HG03108 (cell line): ENCODE measurements around the gene ANKRD2.
"Not testable (repeated sequence)": the region's sequence is repeated elsewhere in the genome, so short reads cannot be mapped to it uniquely, and the experiment has no call there.

Experiments used
- ATAC-seq: cut with Tn5 transposase; IDR thresholded peaks from one replicate; pipeline ENCODE4 v1.9.1; 2021; ENCODE audit warnings: moderate library complexity; ENCODE audit not compliant: unreplicated experiment

Gene ANKRD2

DNA sequence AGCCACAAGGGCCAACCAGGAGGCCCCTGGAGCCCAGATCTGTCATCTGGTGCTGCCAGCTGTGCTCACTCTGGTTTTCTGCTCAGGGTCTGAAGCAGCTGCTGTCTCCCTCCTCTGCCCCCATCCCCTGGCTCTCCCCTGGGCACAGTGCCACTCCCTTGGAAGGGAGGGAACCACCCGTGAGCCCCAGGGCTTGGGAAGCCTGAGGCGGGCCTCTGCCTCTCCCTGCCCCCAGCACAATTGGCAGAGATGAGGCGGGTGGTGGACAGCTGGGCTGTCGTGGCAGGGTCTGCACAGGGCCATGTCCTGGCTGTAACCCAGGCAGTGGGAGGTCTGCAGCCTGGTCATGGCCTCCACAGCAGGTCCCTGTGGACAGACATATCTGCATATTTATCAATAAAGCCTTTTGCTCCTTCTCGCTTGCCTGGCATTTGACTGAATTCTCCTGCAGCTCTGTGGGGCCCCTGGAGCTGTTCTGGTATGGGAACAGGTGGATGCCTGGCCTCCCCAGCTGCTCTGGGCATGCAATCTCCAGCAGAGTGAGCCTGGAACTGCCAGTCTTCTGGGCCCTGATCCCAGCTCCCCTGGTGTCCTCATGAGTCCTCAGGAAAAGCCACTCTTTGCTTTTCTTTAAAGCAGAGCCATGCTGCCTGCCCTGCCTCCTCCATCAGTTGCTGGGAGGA is 1.6 kb upstream of the ANKRD2 start:
- ATAC-seq = no peak

- no peak for ATAC-seq
These were observed 957 bp upstream of the ANKRD2 start for GRCh38 chr10:97571622-97572021.

GRCh38 chr10:97573021-97573420 is 442 bp downstream of the ANKRD2 start:
- ATAC-seq = no peak

DNA sequence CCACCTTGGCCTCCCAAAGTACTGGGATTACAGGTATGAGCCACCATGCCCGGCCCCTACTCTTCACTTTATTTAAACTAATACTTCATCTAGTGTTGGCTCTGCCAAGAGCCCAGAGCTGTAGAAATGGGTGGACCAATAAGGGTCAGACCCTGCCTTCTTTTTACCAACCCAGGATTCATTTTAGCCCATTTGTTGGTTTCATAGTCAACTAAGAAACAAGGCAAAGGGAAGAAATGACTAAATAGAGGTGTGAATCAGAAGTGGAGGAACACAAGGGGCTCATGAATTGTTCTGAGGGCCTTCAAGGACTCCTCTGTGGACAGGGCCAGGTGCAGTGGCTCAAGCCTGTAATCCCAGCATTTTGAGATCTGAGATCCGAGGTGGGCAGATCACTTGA is 1.1 kb downstream of the ANKRD2 start:
- ATAC-seq = no peak

GRCh38 chr10:97574374-97575126 is 2.0 kb downstream of the ANKRD2 start:
- ATAC-seq = no peak

- ATAC-seq = no peak
These were observed 2.6 kb downstream of the ANKRD2 start for GRCh38 chr10:97575127-97575668.

DNA sequence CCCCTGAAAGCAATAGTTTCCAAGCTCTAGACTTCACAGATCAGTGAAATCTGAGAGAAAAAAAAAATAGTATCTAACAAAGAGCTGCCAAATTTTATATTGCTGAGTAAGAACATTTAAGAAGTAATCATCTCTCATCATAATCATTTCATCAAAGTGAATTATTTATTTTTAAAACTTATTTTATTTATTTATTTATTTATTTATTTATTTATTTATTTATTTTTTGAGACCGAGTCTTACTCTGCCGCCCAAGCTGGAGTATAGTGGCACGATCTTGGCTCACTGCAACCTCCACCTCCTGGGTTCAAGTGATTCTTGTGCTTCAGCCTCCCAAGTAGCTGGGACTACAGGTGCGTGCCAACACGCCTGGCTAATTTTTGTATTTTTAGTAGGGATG is 3.9 kb downstream of the ANKRD2 start:
- not testable (repeated sequence) for ATAC-seq

DNA sequence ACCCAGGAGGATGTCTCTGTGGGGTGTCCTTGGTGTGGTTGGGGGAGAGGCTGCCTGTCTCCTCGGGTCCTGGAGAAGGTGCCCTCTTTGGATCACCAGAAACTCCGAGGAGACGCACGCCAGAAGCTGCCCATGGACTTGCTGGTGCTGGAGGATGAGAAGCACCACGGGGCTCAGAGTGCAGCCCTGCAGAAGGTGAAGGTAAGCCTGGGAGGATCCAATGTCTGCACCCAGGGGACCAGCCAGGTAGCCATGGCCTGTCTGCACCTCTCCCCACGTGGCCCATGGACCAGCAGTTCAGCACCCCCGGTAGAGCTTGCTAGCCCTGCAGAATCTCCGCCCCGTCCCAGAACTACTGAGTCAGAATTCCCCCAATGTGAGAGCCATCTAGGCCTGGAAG is 5.1 kb downstream of the ANKRD2 start:
- no peak for ATAC-seq

- no peak for ATAC-seq
These were observed 5.7 kb downstream of the ANKRD2 start for GRCh38 chr10:97578171-97578844.

GRCh38 chr10:97580421-97581367 is 8.1 kb downstream of the ANKRD2 start:
- no peak for ATAC-seq

DNA sequence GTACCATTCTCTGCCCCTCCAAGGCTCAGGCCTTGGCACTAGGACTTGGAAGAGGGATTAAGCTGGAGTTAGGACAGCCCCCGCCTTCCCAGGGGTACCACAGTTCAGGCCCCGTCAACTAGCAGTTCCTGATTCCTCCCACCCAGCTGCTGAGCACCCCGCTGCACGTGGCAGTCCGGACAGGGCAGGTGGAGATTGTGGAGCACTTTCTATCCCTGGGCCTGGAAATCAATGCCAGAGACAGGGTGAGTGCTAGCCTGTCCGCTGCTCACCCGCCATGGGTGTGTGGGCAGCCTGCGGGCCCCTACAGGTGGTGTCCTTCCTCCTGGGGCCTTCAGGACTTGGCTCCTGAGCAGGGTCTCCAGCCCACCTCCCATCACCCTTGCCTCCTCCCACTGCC is 9.6 kb downstream of the ANKRD2 start:
- no peak for ATAC-seq

GRCh38 chr10:97583476-97583875 is 10.9 kb downstream of the ANKRD2 start:
- ATAC-seq = no peak

- ATAC-seq = peak; percentile 61
These were observed 11.7 kb downstream of the ANKRD2 start, which contains the start of gene HOGA1 for GRCh38 chr10:97584060-97584797. HOGA1 (plus strand) TSS chr10:97584389; CDS start chr10:97584704, 315 bp downstream.

DNA sequence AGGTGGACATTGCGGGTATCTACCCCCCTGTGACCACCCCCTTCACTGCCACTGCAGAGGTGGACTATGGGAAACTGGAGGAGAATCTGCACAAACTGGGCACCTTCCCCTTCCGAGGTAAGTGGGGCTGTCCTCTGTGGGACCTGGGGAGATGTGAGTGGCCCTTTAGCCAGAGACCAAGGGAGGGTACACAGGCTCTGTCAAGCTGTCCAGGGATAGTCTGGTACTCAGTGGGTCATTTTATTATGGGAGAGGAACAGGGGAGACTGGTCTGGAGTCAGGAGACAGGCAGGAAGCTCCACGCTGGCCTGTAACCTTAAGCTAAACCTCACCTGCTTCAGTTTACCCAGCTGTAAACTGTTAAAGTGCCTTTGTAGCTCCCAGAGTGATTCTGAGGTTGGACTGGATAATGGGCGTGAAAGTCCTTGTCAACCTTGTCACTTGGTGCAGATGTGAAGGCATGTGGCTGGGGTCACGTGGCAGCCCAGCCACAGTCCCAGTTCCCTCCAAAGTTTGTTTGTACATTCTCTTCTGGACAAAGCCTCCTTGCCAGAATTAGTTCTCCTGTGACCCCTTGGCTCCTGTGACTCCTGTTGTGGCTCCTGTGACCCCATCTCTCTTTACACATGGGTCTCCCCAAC is 12.3 kb downstream of the ANKRD2 start:
- ATAC-seq = no peak

DNA sequence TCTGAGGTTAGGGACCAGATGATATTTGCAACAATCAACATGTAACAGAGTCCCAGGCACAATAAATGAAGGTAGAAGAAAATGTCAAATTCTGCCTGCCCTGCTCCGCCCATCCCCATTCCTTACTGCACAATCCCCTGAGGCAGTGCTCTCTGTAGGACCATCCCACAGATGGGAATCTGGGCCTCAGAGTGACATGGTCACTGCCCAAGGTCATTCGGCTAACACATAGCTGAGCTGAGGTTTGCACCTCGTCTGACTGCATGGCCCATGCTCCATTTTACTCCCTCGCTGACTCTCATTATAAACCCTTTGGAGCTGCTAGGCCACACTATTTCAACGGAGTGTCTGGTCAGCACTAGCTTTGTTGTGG is 12.8 kb downstream of the ANKRD2 start:
- ATAC-seq = no peak

GRCh38 chr10:97587183-97587582 is 14.6 kb downstream of the ANKRD2 start:
- ATAC-seq = no peak

DNA sequence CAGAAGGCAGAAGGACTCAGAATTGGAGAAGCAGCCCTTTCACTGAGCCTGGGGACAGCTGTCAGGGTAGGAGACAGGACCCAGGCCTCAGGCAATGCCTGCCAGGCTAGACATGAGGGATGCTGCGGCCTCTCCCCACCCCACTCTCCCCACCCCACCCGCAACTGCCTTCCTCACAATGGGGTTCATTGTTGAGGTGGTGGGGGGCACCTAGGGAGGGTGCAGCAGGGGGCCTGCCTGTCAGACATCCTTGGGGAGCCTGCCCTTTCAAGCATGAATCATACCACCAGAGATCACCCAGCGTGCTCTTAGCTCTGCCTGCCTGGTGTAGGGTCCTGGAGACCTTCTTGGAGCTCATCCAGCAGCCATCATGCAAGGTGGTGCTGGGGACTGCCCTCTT is 16.9 kb downstream of the ANKRD2 start, which contains the start of gene C10orf62:
Gene C10orf62, plus strand, starts transcription at position 243 of the 400 bp plus-strand sequence. CDS start 177 bp downstream, outside the sequence.
- ATAC-seq = no peak

- ATAC-seq = no peak
These were observed 17.6 kb downstream of the ANKRD2 start for GRCh38 chr10:97590082-97590747.
